Sigmoid colon (tissue), 7 donors: ENCODE data around the gene ZCCHC17. TPM values are rescaled to one million over a fixed set of nuclear protein-coding genes. Genes with fewer than 3 reads are reported as not detected.

Source experiments
- DNase-seq: peaks from one replicate; pipeline ENCODE4 v3.0.0-alpha.2; 2019
- H3K27ac ChIP-seq, 4 donors: fragments of 200-600 bp; sonication (generic); one replicate each; pipeline ENCODE4 v1.5.1; 2016 to 2019; ENCODE audit warnings: mild to moderate bottlenecking in 1 of 4
- H3K27me3 ChIP-seq, 3 donors: fragments of 200-600 bp; sonication (generic); one replicate each; pipeline ENCODE4 v1.5.1; 2019; ENCODE audit warnings: mild to moderate bottlenecking in 1 of 3
- H3K36me3 ChIP-seq, 4 donors: fragments of 200-600 bp; sonication (generic); one replicate each; pipeline ENCODE4 v1.5.1; 2016 to 2019
- H3K4me1 ChIP-seq, 4 donors: fragments of 200-600 bp; sonication (generic); one replicate each; pipeline ENCODE4 v1.5.1; 2017 to 2019
- H3K4me3 ChIP-seq, 4 donors: fragments of 200-600 bp; sonication (generic); one replicate each; pipeline ENCODE4 v1.5.1; 2017 to 2019; ENCODE audit warnings: mild to moderate bottlenecking in 2 of 4, moderate library complexity in 1 of 4
- H3K9me3 ChIP-seq, 4 donors: fragments of 200-600 bp in 3 of 4; sonication (generic) in 3 of 4; one replicate each; pipeline versions ENCODE4 v1.5.1 to v1.6.1; 2013 to 2019
- CTCF ChIP-seq, 4 experiments: fragments of 450-650 bp in 3 of 4; fragments of 200-600 bp in 1 of 4; IDR thresholded peaks; one replicate each; pipeline ENCODE4 v1.5.1; 2016 to 2019; ENCODE audit warnings: antibody characterized with exemption in 4 of 4, mild to moderate bottlenecking in 3 of 4, moderate library complexity in 2 of 4
- EP300 ChIP-seq, 4 donors: sonication (generic); formaldehyde crosslinking; IDR thresholded peaks; one replicate each; pipeline ENCODE4 v1.6.1; 2017; ENCODE audit warnings: antibody characterized with exemption in 4 of 4
- POLR2A ChIP-seq, 2 donors: fragments of 450-650 bp; IDR thresholded peaks; one replicate each; pipeline ENCODE4 v1.6.1; 2016; ENCODE audit warnings: antibody characterized with exemption in 2 of 2, mild to moderate bottlenecking in 2 of 2, moderate library complexity in 2 of 2
- POLR2AphosphoS5 ChIP-seq, 4 donors: sonication (generic); formaldehyde crosslinking; IDR thresholded peaks; one replicate each; pipeline ENCODE4 v1.6.1; 2017; ENCODE audit warnings: antibody characterized with exemption in 4 of 4
- WGBS, 2 donors: extraction: QIAGEN DNeasy Blood & Tissue Kit; methylation state at CpG; one replicate each; pipeline ENCODE4 v1.1.7; 2013; 5-methylcytosine and 5-hydroxymethylcytosine counted together
- intact Hi-C: fragments of 100-400 bp; cut with DNase I; formaldehyde crosslinking; loops from one replicate; pipeline ENCODE4 v1.15.1; 2023
- polyA plus RNA-seq, 3 donors: library from polyadenylated mRNA; stranded (reverse); fragments of 200-250 nt; gene quantifications; one replicate each; pipeline ENCODE4 v1.2.3, GENCODE V29; 2013
- total RNA-seq, 4 donors: library from RNA; depleted of rRNA; stranded (reverse); fragments of >200 nt; gene quantifications; one replicate each; pipeline ENCODE4 v1.1.0, GENCODE V29; 2016
- donor health status: healthy with polysubstance abuse.
- donor health status: Bipolar disorder and iron deficiency.
- donor health status: healthy.

Gene ZCCHC17
- total and polyA plus RNA-seq, 7 donors = 23.3 to 35.4 (median 29.9) TPM

- no peak for DNase-seq
- TF ChIP-seq POLR2A (IDR thresholded peaks at IDR 0.05) (no peak), CTCF (IDR thresholded peaks at IDR 0.05) (no peak), POLR2AphosphoS5 (IDR thresholded peaks at IDR 0.05) (no peak), EP300 (IDR thresholded peaks at IDR 0.05) (no peak)
- intact Hi-C loops = no loop called here
- Histone ChIP-seq H3K36me3 (peaks cover 0 to 37% (median 9%) of the 10 kb centered on the region in 4 donors), H3K4me3 (no peak overlapping the region), H3K4me1 (peaks cover 0 to 39% (median 12%) of the 10 kb centered on the region in 4 donors), H3K27ac (peak overlapping the region in 1 of 4 donors; percentile 31), H3K27me3 (no peaks in the 10 kb centered on the region), H3K9me3 (no peaks in the 10 kb centered on the region)
- 94% methylated on average over 3 of the region's 3 CpGs for WGBS, 2 donors
Measured at GRCh38 chr1:31364561-31365250, 67.9 kb downstream of the ZCCHC17 start.

- 64 to 85% methylated on average over 2 of the region's 2 CpGs for WGBS, 2 donors
- no peak for TF ChIP-seq EP300 (IDR thresholded peaks at IDR 0.05)
- TF ChIP-seq CTCF (IDR thresholded peaks at IDR 0.05) = no peak
- TF ChIP-seq POLR2AphosphoS5 (IDR thresholded peaks at IDR 0.05) = no peak
- TF ChIP-seq POLR2A (IDR thresholded peaks at IDR 0.05) = no peak
- Histone ChIP-seq H3K4me1 (peaks cover 0 to 41% (median 15%) of the 10 kb centered on the region in 4 donors), H3K36me3 (peaks cover 0 to 25% (median 8%) of the 10 kb centered on the region in 4 donors), H3K9me3 (no peaks in the 10 kb centered on the region), H3K27me3 (no peaks in the 10 kb centered on the region), H3K4me3 (no peak overlapping the region), H3K27ac (no peak overlapping the region)
- DNase-seq = no peak
- intact Hi-C loops = no loop called here
Measured at GRCh38 chr1:31366796-31367195, 70.0 kb downstream of the ZCCHC17 start.

GRCh38 chr1:31368611-31369107, 71.8 kb downstream of the ZCCHC17 start:
- no peaks in the 10 kb centered on the region for H3K27me3 ChIP-seq
- no peak overlapping the region for H3K4me3 ChIP-seq
- H3K36me3 ChIP-seq = peaks cover 0 to 25% (median 7%) of the 10 kb centered on the region in 4 donors
- 70 to 86% methylated on average over 3 of the region's 3 CpGs for WGBS, 2 donors
- TF ChIP-seq EP300 (IDR thresholded peaks at IDR 0.05) (no peak), POLR2AphosphoS5 (IDR thresholded peaks at IDR 0.05) (no peak), POLR2A (IDR thresholded peaks at IDR 0.05) (no peak), CTCF (IDR thresholded peaks at IDR 0.05) (no peak)
- H3K4me1 ChIP-seq = peaks cover 0 to 44% (median 33%) of the 10 kb centered on the region in 4 donors
- H3K27ac ChIP-seq = peak overlapping the region in 2 of 4 donors; percentile 25 to 40
- no peaks in the 10 kb centered on the region for H3K9me3 ChIP-seq
- no peak for DNase-seq
- intact Hi-C loops = no loop called here

- intact Hi-C loops = no loop called here
- Histone ChIP-seq H3K27me3 (no peaks in the 10 kb centered on the region), H3K27ac (no peak overlapping the region), H3K9me3 (no peaks in the 10 kb centered on the region), H3K36me3 (peaks cover 0 to 14% (median 3%) of the 10 kb centered on the region in 4 donors), H3K4me1 (peaks cover 0 to 51% (median 46%) of the 10 kb centered on the region in 4 donors), H3K4me3 (no peak overlapping the region)
- TF ChIP-seq CTCF (IDR thresholded peaks at IDR 0.05) (no peak), POLR2AphosphoS5 (IDR thresholded peaks at IDR 0.05) (no peak), POLR2A (IDR thresholded peaks at IDR 0.05) (no peak), EP300 (IDR thresholded peaks at IDR 0.05) (no peak)
- 71 to 77% methylated on average over 2 of the region's 2 CpGs for WGBS, 2 donors
- DNase-seq = no peak
Measured at GRCh38 chr1:31370021-31370420, 73.2 kb downstream of the ZCCHC17 start.
